GM12873 (cell line): ENCODE data around the gene EIF4G2.

ENCODE experiments used
- TF ChIP-seq, protein P1 (sequence below): IDR thresholded peaks from 2 replicates; pipeline ENCODE4 v1.5.1; 2012; ENCODE audit warnings: low read depth, mild to moderate bottlenecking, moderate library complexity, low read length, control low read depth; ENCODE audit not compliant: insufficient read depth; ENCODE audit errors: missing control alignments

The EIF4G2 gene

DNA sequence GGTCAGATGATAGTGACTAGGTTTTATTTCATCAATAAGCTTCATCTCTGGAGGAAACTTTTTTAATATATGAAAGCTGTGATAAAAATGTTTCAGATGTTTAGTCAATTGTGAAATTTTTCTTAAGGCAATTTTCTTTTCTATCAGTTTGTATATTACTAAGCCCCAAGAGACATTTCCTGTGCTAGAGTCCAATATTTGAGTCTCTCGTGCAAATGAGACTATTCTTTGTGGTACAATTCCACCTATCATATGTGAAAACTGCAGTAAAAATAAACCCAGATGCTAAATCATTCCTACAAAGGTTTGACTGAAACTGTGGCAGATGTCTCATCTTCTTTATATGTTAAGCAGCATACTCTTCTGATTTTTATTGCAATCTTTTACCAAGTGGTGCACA lies 29.6 kb downstream of the EIF4G2 start:
- TF ChIP-seq, protein P1, sequence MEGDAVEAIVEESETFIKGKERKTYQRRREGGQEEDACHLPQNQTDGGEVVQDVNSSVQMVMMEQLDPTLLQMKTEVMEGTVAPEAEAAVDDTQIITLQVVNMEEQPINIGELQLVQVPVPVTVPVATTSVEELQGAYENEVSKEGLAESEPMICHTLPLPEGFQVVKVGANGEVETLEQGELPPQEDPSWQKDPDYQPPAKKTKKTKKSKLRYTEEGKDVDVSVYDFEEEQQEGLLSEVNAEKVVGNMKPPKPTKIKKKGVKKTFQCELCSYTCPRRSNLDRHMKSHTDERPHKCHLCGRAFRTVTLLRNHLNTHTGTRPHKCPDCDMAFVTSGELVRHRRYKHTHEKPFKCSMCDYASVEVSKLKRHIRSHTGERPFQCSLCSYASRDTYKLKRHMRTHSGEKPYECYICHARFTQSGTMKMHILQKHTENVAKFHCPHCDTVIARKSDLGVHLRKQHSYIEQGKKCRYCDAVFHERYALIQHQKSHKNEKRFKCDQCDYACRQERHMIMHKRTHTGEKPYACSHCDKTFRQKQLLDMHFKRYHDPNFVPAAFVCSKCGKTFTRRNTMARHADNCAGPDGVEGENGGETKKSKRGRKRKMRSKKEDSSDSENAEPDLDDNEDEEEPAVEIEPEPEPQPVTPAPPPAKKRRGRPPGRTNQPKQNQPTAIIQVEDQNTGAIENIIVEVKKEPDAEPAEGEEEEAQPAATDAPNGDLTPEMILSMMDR = no peak

GRCh38 chr11:10778217-10778970 lies 30.3 kb downstream of the EIF4G2 start:
- TF ChIP-seq, protein P1 = no peak

- TF ChIP-seq, protein P1 = no peak
Measured at GRCh38 chr11:10777806-10778205, 30.9 kb downstream of the EIF4G2 start.

GRCh38 chr11:10777393-10777793 lies 31.3 kb downstream of the EIF4G2 start:
- TF ChIP-seq, protein P1 = no peak

DNA sequence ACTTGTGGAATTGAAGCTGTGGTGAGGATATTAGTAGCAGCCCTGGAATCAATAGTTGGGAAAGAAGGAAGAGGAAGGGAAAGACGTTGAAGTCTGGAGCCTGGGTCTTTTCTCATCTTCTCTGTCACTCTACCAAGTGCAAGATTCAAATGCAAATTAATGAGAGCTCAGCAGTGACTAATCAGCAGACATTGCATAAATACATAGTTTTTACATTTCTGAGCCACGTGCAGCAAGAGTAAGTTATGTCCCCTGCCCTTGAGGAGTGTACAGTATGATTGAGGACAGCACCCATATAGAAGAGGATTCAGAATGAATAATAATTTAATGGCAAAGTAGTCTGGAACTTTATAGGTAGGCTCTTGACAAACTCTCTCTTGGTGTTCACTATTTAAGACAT lies 33.9 kb downstream of the EIF4G2 start:
- TF ChIP-seq, protein P1 = no peak

DNA sequence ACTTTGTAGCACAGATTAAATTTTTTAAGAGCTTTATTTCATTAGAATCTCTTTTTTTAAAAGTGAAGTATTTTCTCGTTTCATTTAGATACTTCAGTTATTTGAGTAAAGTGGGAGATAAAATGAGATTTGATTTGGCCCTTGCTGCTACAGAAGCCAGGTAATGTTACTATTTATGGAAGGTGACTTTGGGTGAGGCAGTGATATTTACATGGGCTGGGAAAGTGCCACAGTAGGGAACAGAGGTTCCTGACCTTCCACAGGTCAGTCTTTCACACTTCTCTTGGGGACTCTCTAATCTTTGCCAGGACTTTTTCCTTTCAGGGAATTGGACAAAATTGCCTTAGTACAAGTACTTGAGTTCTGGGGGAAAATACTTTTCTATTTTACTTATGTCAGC lies 37.3 kb downstream of the EIF4G2 start:
- TF ChIP-seq, protein P1 = no peak

DNA sequence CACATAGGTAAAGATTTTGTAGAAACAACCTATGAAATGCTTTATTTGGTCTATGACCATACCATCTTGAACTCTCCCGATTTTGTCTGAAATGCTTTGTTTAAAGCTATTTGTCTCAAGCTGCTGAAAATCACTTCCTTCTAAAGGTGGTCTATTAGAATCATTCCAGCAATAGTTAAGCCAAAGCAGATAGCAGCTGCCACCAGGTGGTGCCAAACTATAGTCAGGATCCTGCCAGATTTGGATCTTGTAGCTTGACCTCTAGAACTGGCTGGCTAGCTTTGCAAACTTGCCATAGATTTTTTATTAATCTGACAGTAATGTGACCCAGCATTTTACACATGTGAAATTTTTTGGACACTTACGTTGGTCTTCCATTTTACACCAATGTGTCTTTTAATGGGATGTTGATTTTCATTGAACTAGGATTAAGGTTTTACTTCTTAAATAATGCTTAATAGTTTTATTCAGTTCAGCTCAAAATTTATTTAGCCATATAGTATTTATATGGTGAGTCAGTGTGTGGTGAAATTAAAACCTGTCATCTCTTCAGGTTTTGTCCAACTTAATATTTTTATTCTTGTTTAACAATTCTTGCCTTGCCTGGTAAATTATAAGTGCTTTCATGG lies 38.0 kb downstream of the EIF4G2 start:
- TF ChIP-seq, protein P1 = peak; percentile 76
